Stimulated activated CD4-positive, alpha-beta T cell treated with anti-CD3 and anti-CD28 coated beads, Interleukin-1b, Interleukin-23, amount 100 ng/mL, for 4 hours (primary cell): Measurements from ENCODE around the gene MYLK4.

Experiments used
- DNase-seq, 2 donors: peaks; one replicate each; pipeline ENCODE4 v3.0.0-alpha.2; 2020; ENCODE audit warnings: low read depth in 2 of 2

The MYLK4 gene

DNA sequence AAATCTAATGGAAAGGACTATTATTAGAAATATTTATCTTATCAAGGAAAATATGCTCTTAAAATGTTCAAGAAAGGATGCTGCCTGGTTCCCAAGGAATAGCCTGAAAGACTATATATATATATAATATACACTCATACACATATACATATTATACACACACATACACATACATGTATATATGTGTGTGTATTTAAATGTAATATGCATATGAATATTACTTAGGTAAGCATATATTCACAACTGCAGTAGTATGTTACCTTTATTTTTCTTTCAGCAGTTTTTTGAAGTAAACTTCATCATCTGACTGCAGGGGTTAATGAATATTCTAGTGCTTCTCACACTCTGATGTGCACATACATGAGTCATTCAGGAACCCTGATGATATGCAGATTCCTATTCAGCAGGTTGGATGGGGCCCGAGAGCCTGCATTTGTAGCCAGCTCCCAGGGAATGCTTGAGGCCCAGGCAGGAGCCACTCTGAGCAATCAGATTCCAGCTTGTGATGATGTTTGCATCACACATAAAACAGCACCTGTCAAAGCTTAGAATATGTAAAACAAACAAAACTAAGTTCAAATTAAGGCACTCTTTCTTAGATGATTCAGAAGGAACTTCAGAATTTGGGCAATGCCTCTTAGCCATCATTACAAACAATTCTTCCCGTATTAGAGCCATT, 16.1 kb downstream of the MYLK4 start:
- no peak for DNase-seq

DNA sequence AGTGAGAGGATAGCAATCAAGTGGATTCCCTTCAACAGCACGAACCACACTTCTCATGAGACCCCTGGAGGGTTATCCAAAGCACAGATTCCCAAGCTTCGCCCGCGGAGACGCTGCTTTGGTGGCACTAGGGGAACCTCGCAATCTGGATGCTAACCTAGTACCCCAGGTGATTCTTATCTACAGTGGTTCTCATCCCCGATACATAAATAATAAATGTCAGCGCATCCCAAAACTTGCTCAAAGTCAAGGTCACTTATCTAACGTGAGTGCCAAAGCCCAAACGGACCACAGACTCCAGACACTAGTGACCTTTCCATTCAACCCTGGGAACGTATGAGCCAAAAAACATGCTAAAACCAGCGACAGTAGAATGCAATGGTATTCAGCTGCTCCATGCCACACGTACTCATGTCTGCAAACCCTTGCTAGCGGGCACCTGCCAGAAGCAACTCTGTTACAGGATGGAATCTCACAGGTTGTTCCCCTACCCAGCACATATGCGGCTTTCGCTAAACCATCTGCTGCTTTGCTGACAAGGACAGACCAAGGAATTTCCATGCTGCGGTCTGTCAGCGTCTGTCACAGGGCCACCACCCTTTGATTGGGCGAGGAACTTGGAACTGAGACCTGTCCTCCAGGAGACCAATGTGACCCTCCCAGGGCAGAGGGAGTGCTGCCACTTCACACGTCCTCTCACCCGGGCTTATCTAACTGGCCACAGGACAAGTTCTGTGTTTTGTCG, 16.8 kb downstream of the MYLK4 start:
- DNase-seq: no peak

DNA sequence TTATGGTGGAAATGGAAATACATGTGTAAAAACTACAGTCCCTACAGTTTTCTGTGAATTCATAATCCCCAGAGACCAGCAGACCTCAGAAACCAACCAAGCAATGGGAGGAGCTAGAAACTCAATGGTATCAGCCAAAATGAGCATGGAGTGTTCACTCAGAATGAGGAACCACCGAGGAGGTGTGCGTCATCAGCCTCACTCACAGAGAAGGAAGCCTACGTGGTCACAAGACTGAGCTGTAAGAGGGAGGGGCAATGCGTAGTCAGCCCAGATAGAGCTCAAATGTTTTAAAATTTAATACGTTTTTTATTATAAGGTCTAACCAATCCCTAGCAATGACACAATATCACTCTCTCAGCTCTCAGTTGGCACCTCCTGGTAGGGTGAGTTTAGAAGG, 17.4 kb downstream of the MYLK4 start:
- peak in 1 of 2 donors; percentile 7 for DNase-seq

DNA sequence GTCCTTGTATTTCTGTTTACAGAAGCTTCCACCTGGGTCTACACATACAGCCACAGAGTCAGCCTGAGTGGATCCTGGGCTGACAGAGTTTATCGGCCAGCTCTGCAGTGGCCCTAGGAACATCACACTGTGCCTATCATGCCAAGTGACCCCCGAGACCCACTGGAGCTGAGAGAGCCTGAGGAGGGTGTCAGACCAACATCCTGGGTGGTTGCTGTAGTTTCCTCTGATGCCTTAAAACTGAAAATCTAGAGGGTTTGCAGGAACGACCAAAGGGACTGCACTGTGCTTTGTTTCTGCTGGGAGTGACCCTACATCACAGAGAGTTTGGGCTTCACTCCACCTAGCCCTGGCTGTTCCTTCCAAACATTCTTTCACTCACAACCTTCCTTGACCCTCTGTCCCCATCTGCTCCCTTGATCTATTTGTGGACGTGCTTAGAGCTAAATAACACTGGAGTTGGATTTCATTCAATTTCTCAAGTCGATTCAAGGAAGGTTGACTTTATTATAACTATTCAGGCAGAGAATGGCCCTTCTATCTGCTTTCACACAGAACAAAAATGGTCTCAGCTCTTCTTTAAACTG, 18.1 kb downstream of the MYLK4 start:
- DNase-seq: no peak

DNA sequence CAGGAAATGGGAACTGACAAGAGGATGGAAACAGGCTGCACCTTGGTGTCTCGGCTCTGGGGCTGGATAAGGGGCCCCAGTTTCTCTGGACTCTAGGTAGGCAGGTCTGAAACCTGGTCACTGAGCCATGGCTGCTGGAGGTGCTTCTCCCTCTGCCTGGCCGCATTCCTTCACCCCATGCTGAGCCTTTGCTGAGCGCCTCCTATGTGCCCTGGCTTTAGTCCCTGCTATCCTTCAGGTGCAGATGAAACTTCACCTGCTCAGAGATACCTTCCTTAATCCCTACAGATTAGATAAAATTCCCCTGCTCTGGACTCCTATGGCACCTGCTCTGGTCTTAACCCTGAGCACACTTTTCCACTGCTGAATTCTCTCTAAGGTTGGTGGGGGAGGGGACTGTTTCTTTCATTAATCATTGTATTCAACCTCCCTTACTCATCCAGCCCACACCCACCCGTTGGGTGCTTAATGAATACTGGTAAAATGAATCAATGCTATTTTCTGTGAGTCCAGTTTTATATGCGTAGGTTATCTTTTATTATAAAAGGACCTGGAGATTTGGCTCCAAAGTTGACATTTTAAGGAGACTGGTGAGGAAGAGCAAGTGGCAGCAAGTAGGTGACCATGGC, 19.3 kb downstream of the MYLK4 start:
- DNase-seq: no peak

DNA sequence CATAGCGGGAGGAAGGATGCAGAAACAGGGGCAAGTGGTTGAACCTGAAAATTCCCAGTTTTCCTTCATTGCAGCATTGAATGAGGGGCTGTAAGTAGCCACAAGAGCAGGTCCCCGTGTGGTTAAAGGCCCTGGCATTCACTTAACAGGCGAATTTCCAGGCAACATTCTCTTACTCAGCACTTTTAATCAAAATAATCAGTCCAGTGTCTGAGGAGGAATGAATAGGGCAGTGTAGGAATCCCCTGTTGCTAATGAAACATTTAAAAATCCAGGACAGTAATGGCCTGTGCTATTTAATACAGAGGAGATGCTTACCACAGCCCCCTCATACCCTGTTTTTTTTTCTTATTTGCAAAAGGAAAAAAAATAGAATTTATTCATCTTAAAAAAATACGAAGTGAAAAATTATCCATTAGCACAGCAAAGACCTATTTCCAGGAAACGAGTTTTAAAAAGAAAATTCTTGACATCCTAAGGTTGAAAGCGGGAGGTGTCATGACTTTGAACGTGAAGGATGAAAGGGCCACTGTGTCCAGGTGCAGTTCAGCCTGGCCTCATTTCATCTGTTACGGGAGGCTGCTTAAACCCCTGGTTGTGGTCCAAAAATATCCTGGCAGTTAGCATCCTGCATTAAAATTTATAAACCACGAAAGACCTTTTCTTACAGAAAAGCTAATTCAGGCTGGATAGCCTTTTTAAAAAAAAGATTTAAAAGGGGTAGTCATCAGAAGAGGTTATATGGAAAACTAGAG, 20.2 kb downstream of the MYLK4 start:
- DNase-seq: no peak

DNA sequence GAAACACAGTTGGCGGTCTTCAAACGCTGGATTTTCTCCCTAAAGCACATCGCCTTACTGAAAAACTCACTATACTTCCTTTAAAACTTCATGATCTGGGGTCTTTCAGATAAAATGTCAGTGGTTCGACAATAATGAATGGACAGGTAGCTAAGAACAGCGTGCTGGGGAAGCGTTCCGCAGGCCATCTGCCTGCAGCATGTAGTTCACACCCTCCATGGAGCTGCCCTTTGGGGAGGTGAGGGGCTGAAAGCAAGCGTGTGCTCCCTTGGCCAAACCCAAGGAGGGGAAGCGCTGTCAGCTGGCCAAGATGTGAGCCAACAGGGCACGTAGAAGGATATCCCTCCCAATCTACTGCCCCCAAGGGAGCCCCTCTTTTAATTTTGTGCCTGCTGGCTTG, 20.8 kb downstream of the MYLK4 start:
- no peak for DNase-seq

DNA sequence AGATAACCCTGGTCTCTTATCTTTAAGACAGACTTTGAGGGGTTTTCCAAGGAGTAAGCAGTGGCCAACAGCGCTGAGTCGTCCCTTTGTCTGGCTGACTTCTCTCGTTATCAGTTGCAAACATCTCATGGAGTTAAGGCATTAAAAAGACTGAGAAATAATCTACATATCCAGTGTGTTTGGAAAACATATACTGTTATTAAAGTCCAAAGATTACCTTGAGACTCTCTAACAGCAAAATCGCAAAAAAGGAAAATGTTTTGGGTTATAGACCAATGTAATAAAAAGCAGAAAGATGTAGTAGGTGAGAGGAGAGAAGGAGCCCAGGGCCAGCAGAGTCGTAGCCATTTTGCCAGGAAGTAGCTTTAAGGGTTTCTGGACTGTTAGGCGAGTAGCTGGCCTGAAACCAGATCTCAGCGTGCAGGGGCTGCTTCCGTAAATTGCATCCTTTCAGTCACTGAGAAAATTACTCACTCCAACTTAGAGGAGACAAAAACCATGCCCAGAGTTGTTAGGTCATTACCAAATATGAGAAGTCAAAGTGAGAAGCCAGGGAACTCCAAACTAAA, 24.6 kb downstream of the MYLK4 start:
- DNase-seq: no peak

DNA sequence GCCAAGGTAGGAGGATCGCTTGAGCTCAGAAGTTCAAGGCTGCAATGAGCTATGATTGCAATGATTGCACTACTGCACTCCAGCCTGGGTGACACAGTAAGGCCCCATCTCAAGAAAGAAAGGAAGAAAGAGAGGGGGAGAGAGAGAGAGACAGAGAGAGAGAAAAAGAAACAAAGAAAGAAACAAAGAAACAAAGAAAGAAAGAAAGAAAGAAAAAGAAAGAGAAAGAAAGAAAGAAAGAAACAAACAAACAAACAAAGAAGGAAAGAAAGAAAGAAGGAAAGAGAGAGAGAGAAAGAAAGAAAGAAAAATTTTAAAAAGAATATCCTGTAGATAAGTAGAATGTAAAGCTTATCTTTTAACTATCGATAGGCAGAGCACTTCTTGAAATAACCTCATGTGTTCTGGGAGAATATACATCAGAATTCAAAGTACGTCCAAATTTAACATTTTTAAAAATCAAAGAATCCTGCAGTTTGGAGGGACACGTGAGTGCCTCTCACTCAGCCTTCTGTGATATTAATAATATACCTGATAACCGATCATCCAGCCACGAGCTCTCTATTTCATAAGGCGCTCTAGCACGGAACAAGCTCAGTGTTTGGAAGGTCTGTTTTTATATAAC, 25.2 kb downstream of the MYLK4 start:
- DNase-seq: no peak

DNA sequence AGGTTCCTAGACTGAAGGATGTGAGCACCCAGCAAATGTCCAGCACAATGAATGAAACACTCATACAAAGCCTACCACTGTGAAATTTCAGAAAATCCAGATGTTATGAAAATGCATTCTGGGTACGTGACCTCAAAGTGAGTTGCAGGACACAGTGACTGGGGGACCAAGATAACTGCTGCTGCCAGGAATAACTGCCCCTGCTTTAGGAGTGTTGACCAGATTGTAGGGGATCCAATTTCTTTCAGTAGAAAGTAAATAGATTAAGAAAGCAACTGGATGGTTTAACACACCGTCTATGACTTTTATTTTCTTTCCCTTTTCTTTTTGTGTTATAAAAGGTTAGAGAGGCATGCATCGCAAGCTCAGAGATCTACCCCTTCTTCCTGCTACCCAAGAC, 29.5 kb downstream of the MYLK4 start:
- no peak for DNase-seq

DNA sequence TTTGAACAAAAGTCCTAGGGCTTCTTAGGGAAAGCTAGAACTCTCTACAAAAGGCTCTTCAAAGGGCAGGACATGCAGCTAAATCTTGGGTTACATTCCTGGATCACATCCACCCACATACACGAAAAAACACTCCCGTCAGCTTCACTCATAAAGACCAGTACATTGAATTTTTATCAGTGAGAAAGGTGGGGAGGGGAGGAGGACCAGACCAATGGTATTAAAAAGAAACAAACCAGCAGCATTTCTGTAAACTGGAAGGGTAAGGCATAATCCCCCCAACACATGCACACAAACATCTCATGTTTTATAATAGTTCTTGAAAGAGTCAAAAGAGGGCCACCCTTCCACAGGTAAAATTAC, 31.6 kb downstream of the MYLK4 start:
- no peak for DNase-seq

DNA sequence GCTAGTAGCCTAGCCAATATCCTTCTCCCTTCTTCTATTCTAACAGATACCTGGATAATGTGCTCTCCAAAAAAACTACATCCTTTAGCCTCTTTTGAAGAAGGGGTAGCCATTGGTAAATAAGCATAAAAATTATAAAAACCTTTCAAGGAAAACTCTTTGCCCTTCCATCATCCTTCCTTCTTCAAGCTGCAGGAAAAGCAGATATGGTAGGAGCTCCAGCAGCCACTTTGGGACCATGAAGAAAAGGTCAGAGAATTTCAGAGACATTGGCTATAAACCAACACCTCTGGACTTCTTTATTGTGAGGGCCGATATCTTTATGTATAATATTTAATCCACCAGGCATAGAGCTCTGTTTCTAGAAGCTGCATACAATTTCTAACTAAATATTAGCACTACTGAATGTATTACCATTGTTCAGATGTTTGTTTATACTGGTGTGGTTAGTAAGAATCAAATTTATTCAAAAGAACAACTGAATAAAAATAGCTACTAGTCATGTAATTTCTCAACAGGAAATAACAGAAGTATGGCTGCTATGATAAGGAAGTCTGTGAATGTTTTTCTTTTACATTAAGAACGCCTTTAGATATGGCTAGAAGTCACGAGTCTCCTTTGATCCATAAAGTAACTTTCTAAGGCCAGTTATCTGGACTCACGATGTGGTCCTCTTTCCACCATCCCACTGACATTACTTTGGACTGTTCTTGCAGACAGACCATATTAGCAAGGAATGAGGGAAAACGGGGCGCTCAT, 32.2 kb downstream of the MYLK4 start:
- DNase-seq: no peak

DNA sequence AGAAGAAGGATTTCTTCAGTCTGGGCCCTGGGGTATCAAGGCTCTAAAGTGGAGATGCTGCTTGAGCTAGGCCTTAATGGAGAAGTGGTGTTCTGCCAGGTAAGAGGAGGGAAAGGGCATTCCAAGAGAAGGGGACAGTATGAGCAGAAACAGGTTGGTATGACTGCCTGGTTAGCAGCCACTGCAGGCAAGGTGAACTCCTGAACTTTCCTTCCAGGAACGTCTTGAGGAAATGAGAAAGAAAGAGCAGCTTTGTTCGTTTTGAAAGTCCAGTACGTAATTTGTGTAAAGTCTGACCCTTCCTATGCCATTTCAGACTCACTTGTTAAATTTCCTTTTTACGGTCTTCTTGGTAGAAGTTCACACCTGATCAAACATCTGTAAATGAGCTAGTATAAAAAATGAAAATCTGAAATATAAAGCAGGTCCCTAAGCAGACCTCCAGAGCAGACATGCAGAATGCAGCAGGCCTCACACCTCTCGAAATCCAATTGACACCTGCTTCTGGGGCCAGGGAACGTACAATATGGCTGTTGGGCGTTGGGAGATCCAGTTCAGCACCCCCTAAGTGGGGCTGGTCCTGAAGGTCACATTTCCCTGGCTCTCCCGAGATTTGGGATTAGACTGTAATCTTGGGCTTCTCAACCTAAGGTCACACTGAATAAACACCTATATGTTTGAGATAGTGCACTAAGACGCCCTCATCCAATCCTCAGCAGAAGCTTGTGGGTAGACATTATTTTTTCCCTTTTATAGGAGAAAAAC, 33.6 kb downstream of the MYLK4 start:
- no peak for DNase-seq

DNA sequence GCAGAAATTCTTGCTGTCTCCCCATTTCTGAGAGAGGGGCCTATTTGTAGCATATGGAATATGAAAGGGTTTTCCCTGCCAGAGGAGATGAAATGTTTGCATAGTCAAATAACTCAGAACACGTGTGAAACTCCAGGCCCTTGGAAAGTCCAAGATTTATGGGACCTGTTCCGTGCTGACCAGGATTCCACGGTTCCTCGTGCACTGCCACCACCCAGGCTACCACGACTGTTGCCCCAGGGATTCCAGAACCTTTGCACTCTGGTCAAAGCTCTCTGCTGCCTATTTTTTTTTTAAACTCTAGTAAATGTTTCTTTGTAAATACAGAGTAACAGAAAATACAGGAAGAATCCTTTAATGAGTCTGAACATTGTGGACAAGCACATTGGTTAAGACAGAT, 35.0 kb downstream of the MYLK4 start:
- DNase-seq: no peak

DNA sequence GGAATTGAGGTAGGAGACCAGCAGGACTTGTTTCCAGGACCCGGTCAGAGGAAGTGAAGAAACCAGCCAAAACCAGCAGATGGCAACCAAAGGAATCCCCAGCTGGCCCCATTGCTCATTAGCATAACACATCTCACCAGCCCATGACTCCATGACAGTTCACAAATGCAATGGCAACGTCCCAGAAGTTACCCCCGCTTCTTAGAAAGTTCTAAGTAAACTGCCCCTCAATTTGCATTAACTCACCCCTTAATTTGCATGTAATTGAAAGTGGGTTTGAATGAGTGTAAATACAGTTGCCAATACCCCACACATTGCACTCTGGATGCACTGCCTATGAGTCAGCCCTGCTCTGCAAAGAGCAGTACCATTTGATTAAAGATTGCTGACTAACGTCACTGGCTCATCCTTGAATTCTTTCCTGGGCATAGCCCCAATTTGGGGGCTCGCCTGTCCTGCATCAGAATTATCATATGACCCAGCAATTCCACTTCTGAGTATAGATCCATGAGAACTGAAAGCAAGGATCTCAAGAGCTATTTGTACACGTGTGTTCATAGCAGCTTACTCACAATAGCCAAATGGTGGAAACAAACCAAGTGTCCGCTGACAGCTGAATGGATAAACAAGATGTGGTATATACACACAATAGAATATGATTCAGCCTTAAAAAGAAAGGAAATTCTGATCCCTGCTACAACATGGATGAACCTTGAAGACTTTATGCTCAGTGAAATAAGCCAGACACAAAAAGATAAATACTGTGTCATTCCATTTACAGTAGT, 36.4 kb downstream of the MYLK4 start:
- no peak for DNase-seq

DNA sequence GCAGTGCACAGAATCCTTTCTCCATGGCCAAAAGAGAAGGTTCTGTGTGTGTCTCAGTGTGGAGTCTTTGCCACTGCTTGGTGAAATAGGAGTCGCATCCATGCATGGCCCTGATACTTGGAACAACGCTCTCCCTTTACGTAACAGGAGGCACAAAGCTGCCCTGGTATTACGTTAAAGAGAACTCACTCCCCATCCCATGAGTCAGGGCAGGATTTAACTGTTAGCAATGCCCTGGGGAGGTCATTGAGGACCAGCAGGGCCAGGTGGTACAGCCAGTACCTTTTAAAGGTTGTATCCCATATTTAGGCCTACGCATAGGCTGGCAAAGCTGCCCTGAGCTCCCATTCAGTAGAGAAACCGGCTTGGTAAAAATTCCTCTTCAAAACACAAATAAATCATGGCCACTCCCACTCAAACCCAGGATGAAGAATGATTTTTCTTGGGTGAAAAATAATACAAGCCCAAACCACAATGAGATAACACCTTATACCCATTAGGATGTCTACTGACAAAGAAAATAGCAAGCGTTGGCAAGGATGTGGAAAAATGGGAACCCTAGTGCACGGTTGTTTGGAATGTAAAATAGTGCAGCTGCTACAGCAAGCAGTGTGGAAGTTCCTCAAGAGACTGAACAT, 37.1 kb downstream of the MYLK4 start:
- DNase-seq: no peak

DNA sequence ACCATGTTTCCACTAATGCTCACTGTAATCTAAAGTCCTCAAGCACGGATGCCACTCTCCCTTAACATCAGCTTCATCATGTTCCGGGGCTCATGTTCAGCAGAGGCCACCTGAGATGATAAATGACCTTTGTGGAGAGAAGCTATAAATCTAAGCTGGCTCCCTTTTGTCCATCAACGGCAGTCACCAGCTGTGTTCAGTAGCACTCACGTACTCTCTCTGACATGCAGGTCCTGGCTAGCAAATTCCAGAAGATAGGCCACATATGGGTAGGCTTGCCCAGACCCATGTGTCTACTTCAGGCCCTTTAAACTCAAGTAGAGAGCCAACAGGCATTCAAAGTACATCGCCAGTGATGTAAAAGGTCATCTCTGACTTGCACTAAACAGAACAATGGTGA, 38.6 kb downstream of the MYLK4 start:
- no peak for DNase-seq

DNA sequence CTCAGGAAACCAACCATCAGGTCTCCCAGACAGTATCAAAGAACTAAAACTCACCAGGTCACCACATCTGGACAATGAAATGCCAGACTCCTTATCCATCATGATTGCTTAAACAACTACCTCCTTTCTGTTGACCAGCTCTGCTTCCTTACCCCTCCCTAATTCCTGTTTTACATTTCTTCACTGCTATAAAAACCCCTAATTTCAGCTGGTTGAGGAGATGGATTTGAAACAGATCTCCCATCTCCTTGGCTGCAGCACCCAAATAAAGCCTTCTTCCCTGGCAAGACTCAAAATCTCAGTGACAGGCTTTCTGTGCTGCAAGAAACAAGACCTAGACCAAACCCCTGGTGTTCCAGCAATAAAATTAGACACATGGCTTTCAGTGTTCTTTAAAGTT, 40.3 kb downstream of the MYLK4 start:
- DNase-seq: no peak

DNA sequence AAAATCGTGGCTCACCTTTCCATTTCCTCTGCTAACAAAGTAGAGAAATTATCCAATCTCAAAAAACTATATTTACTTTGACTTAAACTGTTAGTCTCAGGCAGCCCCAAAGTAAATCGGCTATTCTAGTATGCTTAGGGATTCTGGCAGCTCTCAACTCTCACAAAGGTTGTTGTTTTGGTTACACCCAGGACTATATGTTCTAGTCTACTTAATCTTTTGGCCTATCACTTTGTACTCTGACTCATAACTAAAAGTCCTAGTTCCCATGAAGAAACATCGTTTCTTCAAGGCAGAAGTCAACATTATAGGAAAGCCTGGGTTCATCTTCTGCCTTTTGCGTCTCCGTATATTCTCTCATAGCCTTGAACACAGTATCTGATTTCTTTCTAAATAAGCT, 42.3 kb downstream of the MYLK4 start:
- DNase-seq: no peak
